KG1 (cell line): ENCODE data around the gene NKX1-1.
"Not testable (repeated sequence)": the region's sequence is repeated elsewhere in the genome, so short reads cannot be mapped to it uniquely, and the experiment has no call there.

Experiments used
- DNase-seq: peaks from one replicate; lab custom pipeline; 2025; lab: John Stamatoyannopoulos, UW

The NKX1-1 gene

DNA sequence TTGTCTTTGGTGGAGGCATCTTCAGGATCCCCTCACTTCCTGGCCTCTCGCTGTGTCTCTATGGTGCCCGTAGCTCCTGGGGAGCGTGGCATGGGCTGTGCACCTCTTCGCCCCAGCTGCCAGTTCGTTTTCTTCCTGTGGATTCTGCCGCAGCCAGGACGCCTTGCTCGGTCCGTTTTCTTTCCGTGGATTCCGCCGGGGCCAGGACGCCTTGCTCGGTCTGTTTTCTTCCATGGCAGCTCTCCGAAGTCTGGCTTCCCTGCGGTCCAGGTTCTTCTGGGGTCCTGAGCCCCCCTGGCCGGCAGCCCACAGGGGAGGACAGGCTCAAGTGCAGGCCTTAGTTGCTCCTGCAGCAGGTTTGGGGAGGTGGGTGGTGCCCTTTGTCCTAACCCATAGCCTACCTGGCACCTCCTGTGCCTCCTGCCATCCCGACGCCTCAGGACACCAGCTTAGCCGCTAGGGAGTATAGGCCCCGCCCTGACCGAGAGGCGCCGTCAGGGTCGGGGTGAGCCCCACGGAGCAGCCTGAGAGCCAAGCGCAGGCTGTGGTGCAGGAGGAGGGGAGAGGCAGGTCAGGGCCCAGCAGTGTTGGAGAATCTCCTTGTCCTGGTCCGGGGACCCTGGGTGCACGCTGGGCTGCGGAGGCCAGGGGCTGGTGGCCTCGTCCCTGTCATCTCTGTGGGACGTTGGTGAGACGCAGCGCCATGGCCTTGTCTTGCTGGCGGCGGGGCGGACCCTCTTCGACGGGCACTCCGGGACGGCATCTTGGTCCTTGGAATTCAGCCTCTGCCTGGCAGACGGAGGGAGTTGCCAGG, 32.1 kb downstream of the NKX1-1 start:
- DNase-seq = no peak

DNA sequence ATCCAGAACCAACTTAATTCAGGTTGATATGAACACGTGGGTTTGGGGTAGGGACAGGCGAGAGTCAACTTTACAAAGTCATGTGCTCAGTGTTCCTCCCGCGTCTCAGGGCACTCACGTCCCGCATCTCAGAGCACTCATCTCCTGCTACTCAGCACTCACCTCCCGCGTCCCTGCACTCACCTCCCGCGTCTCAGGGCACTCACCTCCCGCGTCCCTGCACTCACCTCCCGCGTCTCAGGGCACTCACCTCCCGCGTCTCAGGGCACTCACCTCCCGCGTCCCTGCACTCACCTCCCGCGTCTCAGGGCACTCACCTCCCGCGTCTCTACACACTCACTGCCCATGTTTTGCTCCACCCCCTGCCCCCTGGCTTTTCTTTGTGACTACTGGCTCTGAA, 33.7 kb downstream of the NKX1-1 start:
- DNase-seq = not testable (repeated sequence)

GRCh38 chr4:1371176-1372165, 34.8 kb downstream of the NKX1-1 start:
- no peak for DNase-seq

DNA sequence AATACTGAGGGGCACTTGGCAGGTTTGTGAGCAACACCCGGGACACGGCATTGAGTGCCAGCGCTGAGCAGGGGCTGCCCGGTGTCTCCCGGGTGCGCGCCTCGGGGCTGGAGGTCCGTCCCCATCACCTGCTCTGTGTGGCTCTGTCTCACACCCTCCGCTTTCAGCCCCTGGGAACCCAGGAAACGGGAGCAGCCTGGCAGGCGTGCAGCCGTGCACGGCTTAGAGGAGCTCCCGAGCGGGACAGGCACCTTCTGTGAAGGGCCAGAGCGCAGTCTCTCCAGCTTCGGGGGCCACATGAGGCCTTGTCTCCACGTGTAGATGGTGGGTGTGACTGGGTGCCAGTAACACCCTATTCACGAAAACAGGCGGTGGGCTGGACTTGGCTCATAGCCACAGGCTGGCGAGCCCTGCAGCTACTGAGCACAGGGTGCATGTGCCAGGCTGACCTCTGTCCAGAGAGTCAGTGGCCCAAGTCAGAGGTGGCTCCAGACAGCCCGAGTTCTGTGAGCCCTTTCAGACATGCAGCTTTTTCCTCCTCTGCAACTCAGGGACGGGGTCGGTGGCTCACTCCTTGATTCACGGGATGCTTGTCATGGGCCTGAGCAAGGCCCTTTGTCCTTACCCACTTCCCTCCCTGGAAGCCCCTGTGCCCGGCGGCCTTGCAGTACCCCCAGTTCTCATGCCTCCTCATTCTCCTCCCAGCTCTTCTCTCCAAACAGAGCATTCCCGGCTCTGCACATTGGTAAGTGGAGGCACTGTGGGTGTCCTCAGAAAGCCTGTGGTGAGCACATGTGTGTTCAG, 35.7 kb downstream of the NKX1-1 start:
- DNase-seq = no peak

GRCh38 chr4:1369479-1370079, 36.7 kb downstream of the NKX1-1 start:
- DNase-seq = no peak

- no peak for DNase-seq
Observed at GRCh38 chr4:1369091-1369450, 37.2 kb downstream of the NKX1-1 start.

GRCh38 chr4:1368421-1369090, 37.7 kb downstream of the NKX1-1 start:
- no peak for DNase-seq

DNA sequence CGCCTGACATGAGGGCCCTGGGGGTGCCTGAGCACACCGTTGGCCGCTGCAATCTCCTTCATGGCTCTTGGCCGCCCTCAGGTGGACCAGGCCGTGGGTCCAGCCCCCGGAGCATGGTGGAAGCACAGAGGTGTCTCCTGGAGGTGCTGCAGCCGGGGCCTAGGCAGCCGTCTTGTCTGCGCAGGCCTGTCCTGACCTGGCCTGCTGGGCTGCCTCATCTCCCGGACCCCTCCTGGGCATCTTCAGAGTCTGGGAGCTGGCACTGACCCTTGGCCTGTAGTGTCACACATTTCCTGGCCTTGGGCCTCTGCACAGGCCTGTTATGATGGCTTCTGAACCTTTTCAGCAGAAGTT, 38.3 kb downstream of the NKX1-1 start:
- no peak for DNase-seq

GRCh38 chr4:1367230-1367935, 38.9 kb downstream of the NKX1-1 start:
- no peak for DNase-seq

GRCh38 chr4:1366371-1367229, 39.6 kb downstream of the NKX1-1 start:
- DNase-seq = no peak

GRCh38 chr4:1365271-1366178, 40.7 kb downstream of the NKX1-1 start:
- no peak for DNase-seq

GRCh38 chr4:1364748-1365147, 41.5 kb downstream of the NKX1-1 start:
- DNase-seq = no peak

- no peak for DNase-seq
Observed at GRCh38 chr4:1364217-1364616, 42.0 kb downstream of the NKX1-1 start.

GRCh38 chr4:1363513-1363912, 42.7 kb downstream of the NKX1-1 start:
- DNase-seq = no peak

DNA sequence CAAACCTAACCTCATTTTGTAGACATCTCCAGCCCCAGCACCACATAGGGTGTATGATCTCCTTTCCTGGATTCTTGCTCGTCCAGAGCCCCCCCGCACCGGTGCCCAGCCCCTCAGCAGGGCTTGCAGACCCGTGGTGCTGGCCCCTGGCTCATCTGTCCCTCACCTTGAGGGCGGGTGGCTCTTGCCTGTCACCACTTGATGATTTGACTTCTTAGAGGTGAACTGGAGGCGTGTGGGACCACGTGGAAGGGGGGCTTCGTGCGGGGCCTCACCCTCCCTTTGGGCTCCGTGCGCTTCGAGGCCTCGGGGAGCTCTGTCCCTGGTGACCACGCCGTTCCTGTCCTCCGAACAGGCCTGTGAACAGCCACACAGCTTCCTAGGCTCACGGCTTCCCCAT, 43.7 kb downstream of the NKX1-1 start:
- no peak for DNase-seq

DNA sequence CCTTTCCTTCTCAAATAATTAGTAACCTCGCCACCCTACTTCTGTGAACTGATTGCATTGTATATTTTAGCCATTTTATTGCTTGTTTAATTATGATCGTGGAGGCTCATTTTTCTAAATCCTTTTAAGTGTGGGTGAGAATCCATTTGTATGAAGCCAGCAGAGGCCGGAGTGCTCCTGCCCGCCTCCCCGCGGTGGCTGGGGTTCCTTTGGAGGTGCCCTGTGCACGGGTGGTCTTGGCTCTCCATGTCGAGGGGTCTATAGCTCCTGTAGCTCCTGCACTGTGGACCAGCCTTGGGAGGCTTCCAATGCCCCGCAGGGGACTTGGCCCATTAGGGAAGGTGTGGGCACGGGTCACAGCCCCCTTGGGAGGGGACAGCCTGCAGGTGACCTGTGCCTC, 44.2 kb downstream of the NKX1-1 start:
- no peak for DNase-seq

DNA sequence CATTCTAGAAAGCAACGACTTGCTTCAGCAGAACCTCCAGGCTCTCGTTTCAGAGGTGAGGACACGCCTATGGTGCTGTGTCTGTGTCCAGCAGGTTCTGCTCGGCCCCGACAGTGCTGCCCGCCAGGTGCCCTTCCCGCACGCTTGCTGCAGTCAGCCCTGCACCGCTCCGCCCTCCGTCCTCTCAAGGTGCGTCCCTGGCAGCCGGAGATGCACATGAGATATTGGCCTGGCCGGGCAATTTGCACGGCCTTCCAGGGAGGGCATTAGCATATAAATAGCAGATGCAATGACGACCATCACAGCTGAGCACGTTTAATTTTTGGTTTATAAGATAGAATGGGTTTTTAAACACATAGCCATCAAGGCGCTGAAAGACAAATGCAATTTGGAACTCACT, 44.8 kb downstream of the NKX1-1 start:
- no peak for DNase-seq

DNA sequence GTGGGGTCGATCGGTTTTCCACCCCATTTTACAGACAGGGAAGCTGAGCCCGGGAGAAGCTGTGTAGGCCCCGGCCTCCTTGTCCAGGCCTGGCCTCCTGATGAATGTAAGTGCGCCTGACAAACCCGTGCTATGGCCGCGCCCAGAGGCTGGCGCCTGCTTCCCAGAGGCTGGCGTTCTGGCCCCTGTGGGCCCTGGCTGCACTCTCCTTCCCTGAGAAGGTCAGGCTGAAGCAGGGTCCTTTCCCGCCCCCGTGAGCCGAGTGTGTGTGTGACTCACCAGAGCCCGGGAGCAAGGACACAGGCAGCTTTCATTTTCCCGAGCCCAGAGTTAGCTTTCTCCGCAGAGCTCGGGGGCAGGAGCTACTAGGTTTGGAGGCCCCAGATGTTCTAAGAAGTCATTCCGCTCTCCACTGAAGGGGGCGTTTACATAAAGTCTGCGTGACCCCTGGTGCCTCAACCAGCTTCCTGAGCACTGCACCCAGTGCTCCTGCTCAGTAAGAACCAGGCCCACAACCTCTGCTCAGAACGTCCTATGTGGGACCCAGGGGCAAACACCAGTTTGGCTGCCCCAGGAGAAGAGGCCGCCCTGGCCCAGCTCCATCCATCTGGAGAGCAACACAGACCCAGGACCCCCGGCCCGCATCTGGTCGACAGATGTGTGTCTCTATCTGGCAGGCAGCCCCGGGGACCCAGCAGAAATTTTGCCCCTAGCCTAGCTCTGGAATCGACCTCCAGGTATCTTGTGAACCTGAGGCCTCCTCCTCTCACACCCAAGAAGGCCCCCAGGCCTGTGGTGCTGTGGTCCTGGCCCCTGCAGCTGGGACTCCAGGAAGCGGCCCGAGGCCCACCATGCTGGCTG, 45.6 kb downstream of the NKX1-1 start:
- DNase-seq = no peak
